GM21381 (cell line): Measurements from ENCODE around the gene DOCK4.

Experiments used
- ATAC-seq: cut with Tn5 transposase; IDR thresholded peaks from one replicate; pipeline ENCODE4 v1.9.1; 2021; ENCODE audit warnings: mild to moderate bottlenecking, moderate library complexity; ENCODE audit not compliant: unreplicated experiment

DOCK4 gene

DNA sequence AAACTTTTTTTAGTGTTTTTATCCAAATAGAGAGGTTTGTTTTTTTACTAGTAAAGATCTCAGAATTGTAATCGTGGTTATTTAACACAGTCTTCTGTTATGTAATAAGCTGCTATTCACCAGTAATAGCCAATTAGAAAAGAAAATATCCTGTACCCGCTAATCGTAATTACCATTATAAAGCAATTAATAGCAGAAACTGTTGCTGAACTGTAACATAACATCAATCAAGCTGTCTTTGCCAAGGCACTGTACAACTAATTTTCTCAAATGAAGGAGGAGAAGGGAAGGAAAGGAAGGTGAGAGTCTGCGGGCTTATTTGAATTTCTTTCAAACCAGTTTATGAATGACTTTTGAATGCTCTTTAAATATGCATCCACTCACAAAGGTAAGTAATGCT is 9.6 kb upstream of the DOCK4 start:
- ATAC-seq = no peak

DNA sequence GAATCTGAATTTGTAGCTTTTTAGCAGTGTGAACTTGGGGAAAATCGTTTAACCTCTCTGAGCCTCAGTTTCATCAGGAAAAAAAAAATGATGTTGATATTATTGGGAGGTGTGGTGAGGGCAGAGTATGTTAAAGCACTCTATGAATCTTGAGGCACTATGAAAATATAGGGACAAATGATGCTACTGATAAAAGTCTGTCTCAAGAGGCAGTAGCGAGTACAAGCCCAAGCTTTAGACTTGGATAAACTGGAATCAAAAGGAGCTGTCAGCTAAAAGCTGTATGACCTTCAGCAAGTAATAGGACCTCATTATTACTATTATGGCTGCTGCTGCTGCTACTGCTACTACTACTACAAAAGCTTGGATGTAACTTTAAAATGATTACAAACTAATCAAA is 8.7 kb upstream of the DOCK4 start:
- ATAC-seq = no peak

DNA sequence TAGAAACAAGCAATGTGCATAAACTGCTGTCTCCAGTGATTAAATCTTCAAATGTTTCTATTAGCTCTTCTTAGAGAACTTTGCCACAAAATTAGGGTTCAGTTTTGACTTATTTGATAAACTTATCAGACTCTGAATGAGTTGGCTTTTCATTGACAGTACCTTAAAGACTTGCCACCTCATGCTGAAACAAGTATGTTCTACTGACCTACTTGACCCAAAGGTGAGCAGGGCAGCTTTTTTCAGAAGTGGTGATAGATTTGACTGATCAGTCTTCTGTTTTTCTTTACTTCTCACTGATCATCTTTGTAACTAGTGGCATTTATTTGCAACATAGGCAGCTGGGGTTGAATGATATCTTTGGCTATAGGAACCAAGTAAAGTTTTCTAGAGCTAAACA is 8.1 kb upstream of the DOCK4 start:
- no peak for ATAC-seq

DNA sequence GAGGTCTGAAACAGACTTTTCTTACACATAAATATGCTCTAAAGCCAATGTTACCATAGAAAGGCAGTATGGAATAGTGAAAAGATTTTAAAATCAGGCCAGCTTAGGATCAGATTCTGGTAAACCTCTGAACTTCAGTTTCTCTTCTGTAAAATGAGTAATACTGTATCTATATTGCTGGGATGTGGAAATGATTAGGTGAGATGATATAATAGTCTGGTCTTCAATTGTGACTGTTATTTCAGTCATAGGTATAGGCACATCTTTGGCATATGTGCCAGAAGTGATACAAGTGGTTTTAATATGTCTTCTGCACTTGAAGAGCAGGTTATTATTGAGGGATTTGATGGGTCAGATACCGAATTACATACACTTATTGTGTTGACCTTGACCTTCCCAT is 7.5 kb upstream of the DOCK4 start:
- no peak for ATAC-seq

DNA sequence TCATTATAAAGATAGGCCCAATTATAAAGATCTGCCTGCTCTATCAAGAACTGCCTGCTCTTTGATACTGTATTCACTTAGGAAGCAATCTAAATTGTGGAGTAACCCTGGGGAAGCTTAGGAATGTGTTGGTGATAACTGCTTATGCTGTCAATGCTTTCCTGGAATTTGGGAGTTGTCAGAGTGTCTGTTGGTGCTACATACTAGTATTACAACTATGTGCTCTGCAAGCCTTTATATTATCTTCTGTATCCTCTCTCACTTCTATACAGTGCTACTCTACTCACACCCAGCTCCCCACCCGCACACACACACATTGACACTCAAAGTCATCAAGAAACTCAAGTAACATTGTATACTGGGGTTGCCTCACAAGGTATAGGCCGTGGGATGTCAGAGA is 6.4 kb upstream of the DOCK4 start:
- no peak for ATAC-seq

DNA sequence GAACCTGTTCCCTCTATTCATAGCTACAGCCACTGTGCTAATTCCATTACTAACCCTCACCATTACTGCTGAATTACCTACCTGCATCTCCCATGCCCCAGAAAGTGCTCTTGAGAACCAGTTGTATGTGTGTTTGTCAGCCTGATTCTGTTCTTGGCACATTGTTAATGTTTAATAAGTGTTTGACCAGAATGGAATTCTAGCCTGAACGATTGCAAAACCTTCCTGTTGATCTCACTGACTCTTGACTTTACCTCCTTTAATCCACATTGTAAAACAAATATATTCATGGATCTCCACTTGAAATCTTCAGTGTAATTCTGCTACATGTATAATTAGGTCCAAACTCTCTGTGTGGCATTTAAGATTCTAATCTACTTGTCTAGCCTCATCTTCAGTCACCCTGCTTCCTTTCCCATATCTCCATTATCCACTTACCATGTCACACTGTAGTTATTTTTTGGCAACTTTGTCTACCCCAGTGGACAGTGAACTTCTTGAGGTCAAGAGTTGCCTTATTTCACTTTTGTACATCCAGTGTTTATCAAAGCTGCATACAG is 5.2 kb upstream of the DOCK4 start:
- no peak for ATAC-seq

DNA sequence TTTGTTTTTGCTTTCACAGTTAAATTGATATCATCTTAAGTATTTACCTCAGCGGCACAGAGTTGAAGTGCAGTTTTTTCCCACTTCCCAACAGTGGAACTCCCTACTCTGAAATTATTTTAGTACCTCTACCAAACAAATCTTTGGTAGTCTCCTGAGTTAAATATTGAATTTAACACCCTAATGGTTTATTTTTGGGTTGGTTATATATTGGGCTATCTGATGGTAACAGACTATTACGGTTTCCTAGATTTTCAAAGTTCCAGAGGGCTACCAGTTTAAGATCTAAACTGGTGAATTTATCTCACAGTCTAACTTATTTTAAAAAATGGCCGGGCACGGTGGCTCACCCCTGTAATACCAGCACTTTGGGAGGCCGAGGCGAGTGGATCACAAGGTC is 1.6 kb upstream of the DOCK4 start:
- ATAC-seq = no peak

DNA sequence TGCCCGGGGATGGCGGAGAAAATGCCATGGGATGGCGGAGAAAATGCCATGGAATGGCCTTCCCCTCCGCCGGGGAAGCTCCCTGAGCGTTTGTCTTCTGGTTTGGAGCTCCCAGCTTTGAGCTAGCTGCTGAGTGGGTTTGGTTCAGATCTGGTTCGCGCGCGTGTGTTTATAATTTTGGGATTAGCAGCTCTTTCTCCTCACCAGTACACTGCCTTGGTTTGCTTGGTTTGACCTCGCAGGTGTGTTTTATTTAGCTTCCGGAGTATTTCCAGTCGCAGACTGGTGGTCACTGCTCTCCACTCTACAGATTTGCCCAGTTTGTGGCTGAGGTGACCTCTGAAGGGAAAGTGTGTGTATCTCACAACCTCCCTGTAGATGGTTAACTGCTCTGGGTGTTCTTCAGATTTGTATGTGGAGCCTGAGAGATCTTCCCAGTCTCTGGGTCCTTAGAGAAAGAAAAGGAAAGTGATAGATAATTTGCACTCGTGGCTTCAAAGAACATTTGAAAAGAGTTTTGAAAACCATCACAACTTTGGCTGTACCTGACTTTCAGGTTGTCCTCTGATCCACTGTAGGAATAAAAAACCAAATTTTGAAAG is 893 bp upstream of the DOCK4 start:
- ATAC-seq = no peak

DNA sequence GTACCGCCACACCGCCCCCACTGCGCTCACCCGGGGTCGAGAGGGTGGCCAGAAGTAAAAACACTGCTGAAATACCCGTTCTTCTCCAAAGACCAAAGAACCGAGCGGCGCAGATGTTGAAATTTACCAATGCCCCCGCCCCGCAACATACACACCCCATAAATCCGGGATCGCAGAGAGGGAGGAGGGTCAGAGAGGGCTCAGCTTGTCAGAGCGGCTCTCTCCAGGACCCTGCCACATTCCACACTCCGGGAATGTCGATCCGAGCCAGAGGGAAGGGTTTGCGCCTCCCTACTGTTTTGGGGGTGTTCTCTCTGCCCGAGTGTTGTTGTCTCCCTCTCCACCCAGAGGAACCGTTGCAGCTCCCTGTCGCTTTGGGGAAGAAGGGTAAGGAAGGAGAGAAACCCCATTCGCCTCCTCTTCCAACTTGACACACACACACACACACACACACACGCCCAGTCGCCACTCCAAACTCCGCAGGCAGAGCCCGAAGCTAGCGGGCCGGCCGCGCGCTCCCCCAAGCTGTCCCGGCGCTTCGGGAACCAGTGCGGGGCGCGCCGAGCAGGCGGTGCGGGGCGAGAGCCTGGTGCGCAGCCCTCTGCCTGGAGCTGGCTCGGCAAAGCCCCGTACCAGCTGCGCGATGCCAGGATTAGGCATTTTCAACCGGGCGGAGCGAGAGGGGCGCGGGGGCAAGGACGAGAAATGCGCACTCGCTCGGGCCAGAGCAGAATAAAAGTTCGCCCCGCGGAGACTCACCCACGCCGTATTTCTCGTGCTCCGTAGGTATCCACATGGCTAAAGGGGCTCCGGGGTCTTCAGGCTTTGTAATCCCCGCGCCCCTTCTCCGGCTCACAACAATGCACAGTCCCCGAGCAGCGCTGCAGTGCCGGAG is 609 bp downstream of the DOCK4 start:
- peak; percentile 11 for ATAC-seq

DNA sequence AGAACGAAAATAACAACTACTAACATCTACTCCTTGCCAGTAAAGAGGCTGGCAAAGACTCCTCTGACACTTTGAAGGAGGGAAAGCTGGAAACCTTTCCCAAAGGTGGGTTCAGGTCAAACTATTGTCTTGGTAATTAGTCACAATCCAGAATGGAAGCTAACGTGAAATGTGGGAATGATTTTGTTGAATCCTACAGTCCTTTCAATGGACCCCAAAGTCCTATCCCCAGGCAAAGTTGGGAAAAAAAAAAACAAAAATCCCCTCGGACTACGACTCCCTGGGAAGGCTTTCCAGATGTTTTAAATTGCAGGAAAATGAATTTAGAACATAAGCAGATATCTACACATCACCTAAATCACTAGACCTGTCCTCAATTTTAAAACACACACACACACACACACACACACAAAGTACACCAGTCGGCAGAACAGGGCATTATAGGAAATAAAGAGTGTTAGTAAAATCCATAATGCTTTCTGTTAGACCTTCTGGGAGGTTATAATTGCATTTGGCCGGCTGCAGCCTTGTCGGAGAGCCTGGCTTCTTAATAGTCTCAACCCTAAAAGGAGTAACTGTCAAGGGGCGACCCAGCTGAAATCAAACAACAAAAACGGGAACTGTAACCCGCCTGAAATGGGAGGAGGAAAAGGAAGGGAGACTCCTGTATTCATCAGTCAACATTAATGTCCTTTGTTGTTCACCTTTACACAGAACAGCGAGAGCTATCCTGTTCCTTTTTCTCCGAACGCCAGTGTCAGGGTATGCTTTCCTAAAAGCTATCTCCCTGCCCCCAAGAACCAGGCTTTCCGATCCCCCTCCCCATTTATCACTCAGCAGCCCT is 1.5 kb downstream of the DOCK4 start:
- no peak for ATAC-seq

DNA sequence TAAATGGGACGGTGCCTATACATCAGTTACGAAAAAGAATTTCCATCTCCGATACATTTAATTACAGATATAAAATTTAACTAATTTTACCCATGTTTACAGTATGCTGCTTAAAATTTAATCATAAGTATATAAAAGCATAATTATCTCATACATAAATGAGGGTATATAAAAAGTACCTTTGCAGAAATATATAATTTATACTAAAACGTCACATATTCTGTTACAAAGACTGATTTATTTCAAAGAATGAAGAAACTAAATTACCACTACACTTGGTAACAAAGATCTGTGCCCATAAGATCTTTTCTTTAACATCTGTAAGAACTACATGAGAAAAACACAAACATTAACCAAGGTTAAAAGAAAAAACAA is 2.8 kb downstream of the DOCK4 start:
- ATAC-seq = no peak

DNA sequence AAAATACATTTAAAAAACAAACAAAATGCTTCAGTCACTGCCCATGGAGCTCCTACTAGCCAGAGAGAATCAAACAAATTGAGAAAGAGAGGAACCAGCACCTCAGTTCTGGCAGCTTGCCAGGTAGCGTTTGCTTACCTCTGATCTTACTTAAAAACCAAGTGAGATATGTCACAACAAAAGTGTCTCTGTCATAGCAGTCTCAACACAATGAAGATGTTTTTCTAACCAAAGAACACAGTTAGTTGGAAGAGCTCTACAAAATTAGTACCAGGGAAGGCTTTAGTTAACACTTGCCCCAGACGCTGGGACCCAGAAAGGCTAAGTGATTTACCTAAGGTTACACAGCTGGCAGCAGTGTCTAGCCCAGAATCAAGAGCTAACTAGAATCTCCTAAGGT is 3.4 kb downstream of the DOCK4 start:
- ATAC-seq = no peak

DNA sequence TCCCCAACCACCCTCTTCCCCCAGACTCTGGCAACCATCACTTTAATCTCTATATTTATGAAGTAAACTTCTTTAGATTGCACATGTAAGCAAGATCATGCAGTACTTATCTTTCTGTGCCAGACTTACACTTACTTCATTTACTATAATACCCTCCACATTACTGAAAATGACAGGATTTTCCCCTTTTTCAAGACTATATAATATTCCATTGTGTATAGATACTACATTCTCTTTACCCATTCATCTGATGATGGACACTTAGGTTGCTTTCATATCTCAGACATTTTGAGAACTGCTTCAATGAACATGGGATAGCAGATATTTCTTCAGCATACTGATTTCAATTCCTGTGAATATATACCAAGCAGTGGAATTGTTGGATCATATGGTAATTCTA is 4.4 kb downstream of the DOCK4 start:
- ATAC-seq = no peak

DNA sequence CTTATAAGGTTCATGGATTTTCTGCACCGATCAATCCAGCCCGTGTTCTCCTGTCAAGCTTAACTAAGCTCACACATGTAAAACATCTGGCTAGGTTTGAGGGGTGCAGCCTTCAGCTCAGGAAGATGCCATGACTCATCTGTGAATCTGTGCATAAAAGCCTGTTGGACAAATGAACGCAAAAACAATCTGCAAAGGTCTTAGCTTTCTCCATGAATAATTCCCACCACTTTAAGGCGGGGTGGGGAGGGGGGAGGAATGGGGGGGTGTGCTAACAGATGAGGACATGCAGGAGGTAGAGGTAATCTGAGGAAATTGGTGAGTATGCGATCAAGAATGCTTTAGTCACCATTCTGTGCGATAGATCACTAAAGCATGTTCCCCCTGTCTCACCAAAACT is 4.8 kb downstream of the DOCK4 start:
- no peak for ATAC-seq

DNA sequence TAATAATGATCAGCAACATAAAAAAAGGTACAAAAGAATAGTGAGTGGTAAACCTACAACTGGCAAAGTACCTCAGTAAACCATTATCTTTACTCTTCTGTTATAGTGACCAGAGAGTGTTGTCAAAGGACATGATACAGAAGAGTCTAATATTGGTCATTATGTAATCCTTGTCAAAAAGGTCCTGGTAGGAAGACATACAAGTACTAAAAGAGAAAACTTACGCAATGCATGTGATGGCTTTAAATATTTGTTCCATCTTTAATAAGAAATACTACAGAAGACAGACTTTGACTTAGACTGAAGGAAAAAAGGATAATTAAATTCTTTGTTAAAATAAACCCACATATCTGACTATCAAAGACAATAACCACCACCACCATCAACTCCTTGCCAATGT is 6.5 kb downstream of the DOCK4 start:
- ATAC-seq = no peak

DNA sequence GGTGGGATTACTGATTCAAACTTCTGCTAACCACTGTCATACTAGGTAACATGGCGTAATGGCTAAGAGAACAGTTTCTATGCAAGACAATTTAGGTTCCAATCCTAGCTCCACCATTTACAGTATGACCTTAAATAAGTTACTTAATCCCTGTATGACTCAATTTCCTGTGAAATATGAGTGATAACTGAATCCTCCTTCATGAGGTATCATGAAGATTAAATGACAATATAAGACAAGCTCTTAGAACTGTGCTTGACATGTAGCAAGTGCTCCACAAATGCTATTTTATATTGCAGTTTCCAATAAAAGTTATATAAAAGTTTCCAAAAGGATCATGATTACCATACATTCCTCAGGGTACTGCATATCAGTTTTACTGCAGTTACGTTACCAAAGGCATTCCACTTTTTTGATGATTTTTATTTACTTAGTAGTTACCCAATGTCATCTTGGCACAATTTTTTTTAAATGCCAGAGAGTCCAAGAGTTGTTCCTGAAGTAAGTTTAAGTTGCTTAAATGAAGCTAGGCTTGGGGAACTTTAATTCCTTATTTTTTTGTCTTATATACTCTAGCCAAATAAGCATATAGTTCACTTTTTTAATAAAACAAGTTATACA is 7.1 kb downstream of the DOCK4 start:
- no peak for ATAC-seq

DNA sequence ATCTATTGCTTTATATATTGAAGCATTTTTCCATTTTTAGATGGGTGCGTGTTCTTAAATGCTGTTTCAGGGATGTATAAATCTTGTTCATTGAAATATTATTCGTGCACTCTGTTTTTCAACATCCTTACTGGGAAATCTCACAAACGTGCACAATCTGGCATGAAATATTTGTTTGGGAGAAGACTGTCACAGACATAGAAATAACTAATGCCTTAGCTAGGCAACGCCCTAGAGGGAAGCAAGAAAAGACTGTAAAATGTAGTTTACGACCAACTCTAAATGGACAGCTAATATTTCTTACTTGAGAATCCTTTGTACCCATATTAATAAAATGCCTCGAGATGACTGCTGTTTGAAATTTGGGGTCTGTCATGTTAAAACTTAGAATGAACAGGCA is 8.9 kb downstream of the DOCK4 start:
- ATAC-seq = no peak

DNA sequence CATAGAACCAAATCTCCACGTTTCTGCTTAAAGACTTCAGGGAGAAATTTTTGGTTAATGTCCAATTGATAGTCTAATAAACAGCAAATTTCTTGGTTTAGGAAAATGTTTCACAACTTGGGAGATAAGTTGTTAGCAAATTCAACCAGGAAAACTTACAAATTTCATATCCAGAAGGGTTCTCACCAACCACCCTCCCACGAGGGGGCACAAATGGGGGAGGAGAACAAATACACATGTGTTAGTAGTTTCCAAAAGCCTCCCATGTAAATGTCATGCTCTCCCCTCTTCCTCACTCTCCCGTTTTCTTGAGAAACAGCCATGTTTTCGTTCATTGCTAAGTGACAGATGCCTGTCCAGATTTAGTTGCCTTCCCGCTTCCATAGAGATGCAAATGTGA is 10.5 kb downstream of the DOCK4 start:
- ATAC-seq = no peak

DNA sequence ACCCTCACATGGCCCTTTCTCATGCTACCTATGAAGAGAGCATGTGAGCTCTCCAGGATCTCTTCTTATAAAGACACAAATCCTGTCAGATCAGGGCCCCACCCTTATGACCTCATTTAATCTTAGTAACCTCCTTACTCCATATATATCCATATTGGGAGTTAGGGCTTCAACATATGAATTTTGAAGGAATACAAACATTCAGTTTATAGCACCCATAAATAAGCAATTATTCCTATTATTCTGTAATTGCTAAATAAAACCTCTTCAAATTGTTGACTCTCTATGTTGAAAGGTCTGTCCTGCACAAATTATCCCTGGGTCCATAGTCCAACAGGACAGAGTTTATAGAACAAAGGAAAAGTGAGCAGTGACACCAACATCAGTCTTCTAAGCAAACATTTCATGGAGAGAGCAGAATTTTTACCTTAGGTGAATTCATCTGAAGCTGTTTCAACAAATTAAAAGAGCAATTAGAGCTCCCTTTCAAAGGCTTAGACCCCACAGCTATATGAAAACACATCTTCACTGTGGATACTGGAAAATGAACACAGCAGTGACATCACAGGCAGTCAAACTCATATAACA is 12.2 kb downstream of the DOCK4 start:
- ATAC-seq = no peak

DNA sequence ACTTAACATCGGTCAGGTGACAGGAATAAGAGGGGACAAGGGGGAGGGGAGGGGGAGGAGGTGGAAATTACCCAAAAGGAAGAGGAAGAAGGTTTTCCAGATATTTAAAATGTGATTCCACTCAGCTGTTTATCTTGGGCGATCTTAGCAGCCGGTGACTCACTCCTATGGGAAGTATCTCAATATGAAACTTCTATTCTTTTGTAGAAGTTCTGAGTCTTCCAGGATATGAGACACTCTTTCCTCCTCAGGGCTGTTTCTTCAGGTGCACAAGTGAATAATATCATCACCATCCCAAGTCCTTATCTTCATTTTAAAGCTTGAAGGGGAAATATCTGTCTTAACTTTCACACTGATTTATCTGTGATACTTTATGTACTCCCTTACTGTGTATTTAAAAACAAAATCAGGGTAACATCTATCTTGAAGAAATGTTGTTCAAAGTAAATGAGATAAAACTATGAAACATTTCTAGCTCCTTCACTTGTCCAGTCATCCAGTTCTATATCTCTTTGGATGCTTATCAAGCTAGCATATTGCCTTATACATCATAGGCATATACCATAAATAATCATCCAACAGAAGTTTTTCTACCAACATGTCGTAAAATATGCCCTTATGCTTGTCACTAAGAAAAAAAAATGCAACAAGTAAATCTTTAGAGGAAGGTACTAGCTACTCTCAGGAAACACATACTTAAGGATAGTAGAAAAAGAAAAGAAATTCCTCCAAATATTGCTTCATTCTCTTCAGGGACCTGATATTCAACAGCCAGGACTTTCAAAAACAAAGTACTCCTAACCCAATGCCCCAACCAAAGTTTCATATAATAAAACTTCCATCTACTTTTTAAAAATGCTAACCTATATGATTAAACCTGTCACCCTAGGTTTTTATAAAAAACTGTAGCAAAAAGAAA is 13.7 kb downstream of the DOCK4 start:
- ATAC-seq = no peak
